Hepatocyte (in vitro differentiated cells): Measurements from ENCODE around the gene KCTD15. TPM values are rescaled to one million over a fixed set of nuclear protein-coding genes. Genes with fewer than 3 reads are reported as not detected.

Source experiments
- DNase-seq: peaks from one replicate; pipeline ENCODE4 v3.0.0-alpha.2; 2016; ENCODE audit warnings: low spot score
- H2AFZ ChIP-seq: fragments of 200-600 bp; sonication (generic); 2 replicates; pipeline ENCODE4 v1.6.0; 2016; ENCODE audit warnings: antibody characterized with exemption, mild to moderate bottlenecking
- H3K27ac ChIP-seq: fragments of 200-600 bp; sonication (generic); 2 replicates; pipeline ENCODE4 v1.5.1; 2016; ENCODE audit warnings: mild to moderate bottlenecking
- H3K27me3 ChIP-seq: fragments of 200-600 bp; sonication (generic); 2 replicates; pipeline ENCODE4 v1.6.1; 2016
- H3K36me3 ChIP-seq: fragments of 200-600 bp; sonication (generic); replicated peaks from 2 replicates; pipeline ENCODE4 v1.5.1; 2016; ENCODE audit warnings: low read depth; ENCODE audit not compliant: insufficient read depth
- H3K4me1 ChIP-seq: fragments of 200-600 bp; sonication (generic); 2 replicates; pipeline ENCODE4 v1.5.1; 2016; ENCODE audit warnings: mild to moderate bottlenecking, moderate library complexity; ENCODE audit not compliant: insufficient read depth
- H3K4me2 ChIP-seq: fragments of 200-600 bp; sonication (generic); 2 replicates; pipeline ENCODE4 v1.6.0; 2016
- H3K4me3 ChIP-seq: fragments of 200-600 bp; sonication (generic); 2 replicates; pipeline ENCODE4 v1.5.1; 2016; ENCODE audit warnings: mild to moderate bottlenecking
- H3K79me2 ChIP-seq: fragments of 200-600 bp; sonication (generic); 2 replicates; pipeline ENCODE4 v1.6.0; 2017; ENCODE audit warnings: mild to moderate bottlenecking
- H3K9me2 ChIP-seq: fragments of 200-600 bp; sonication (generic); replicated peaks from 2 replicates; pipeline ENCODE4 v1.6.0; 2017; ENCODE audit warnings: mild to moderate bottlenecking; ENCODE audit not compliant: insufficient read depth
- H3K9me3 ChIP-seq: fragments of 200-600 bp; sonication (generic); 2 replicates; pipeline ENCODE4 v1.5.1; 2016; ENCODE audit warnings: low read depth, mild to moderate bottlenecking
- H4K20me1 ChIP-seq: fragments of 200-600 bp; sonication (generic); 2 replicates; pipeline ENCODE4 v1.6.0; 2016; ENCODE audit warnings: mild to moderate bottlenecking; ENCODE audit not compliant: insufficient read depth, poor library complexity, severe bottlenecking
- CTCF ChIP-seq: fragments of 200-600 bp; sonication (generic); IDR thresholded peaks from 2 replicates; pipeline ENCODE4 v1.5.1; 2016; ENCODE audit warnings: antibody characterized with exemption, mild to moderate bottlenecking; ENCODE audit not compliant: poor library complexity
- EZH2 ChIP-seq: fragments of 200-600 bp; sonication (generic); IDR thresholded peaks from 2 replicates; pipeline ENCODE4 v1.6.1; 2016; ENCODE audit warnings: antibody characterized with exemption, mild to moderate bottlenecking, borderline replicate concordance
- EZH2phosphoT487 ChIP-seq: fragments of 200-600 bp; sonication (generic); IDR thresholded peaks from one replicate; pipeline ENCODE4 v1.6.1; 2018; ENCODE audit warnings: antibody characterized with exemption, mild to moderate bottlenecking, low read depth, moderate library complexity; ENCODE audit not compliant: unreplicated experiment, severe bottlenecking
- WGBS: methylation state at CpG from one replicate; pipeline ENCODE4 v1.1.6; 2016; ENCODE audit warnings: low lambda C conversion rate; ENCODE audit errors: missing lambda C conversion rate; 5-methylcytosine and 5-hydroxymethylcytosine counted together
- polyA plus RNA-seq: library from polyadenylated mRNA; unstranded; fragments of >200 nt; fragmentation: Nextera tagmentation; extraction: Ambion mirVana; gene quantifications from 2 replicates; pipeline ENCODE4 v1.2.1, GENCODE V29; 2016
- total RNA-seq: library from RNA; depleted of rRNA; stranded (reverse); fragments of >200 nt; gene quantifications from 2 replicates; pipeline ENCODE4 v1.2.3, GENCODE V29; 2014

The KCTD15 gene
- total and polyA plus RNA-seq, 2 experiments from 2014 or later, result 10.1 to 55.8 TPM

- Histone ChIP-seq H3K27ac (no peak overlapping the region), H2AFZ (no peak overlapping the region), H3K79me2 (peaks cover 20% of the 10 kb centered on the region), H3K4me1 (peaks cover 5% of the 10 kb centered on the region), H3K36me3 (no peaks in the 10 kb centered on the region), H3K4me3 (no peak overlapping the region), H3K4me2 (peak overlapping the region; percentile 97), H3K9me2 (no peaks in the 10 kb centered on the region), H4K20me1 (no peaks in the 10 kb centered on the region), H3K27me3 (no peaks in the 10 kb centered on the region), H3K9me3 (no peaks in the 10 kb centered on the region)
- 70% methylated on average over 5 of the region's 5 CpGs for WGBS
- no peak for TF ChIP-seq CTCF
- TF ChIP-seq EZH2phosphoT487, result no peak
- no peak for TF ChIP-seq EZH2
- no peak for DNase-seq
Observed at GRCh38 chr19:33799476-33799875, 2.8 kb downstream of the KCTD15 start.

GRCh38 chr19:33800012-33800680 is 3.5 kb downstream of the KCTD15 start:
- no peak overlapping the region for H3K4me2 ChIP-seq
- H3K79me2 ChIP-seq, result peaks cover 20% of the 10 kb centered on the region
- no peaks in the 10 kb centered on the region for H3K9me2 ChIP-seq
- DNase-seq, result no peak
- H4K20me1 ChIP-seq, result peaks cover 1% of the 10 kb centered on the region
- H3K4me3 ChIP-seq, result no peak overlapping the region
- H3K27me3 ChIP-seq, result no peaks in the 10 kb centered on the region
- no peak overlapping the region for H2AFZ ChIP-seq
- H3K36me3 ChIP-seq, result no peaks in the 10 kb centered on the region
- H3K4me1 ChIP-seq, result no peaks in the 10 kb centered on the region
- WGBS, result 94% methylated on average over 16 of the region's 16 CpGs
- H3K9me3 ChIP-seq, result no peaks in the 10 kb centered on the region
- H3K27ac ChIP-seq, result no peak overlapping the region
- TF ChIP-seq EZH2phosphoT487, result no peak
- TF ChIP-seq EZH2, result no peak
- no peak for TF ChIP-seq CTCF

- Histone ChIP-seq H3K9me3 (no peaks in the 10 kb centered on the region), H3K9me2 (no peaks in the 10 kb centered on the region), H2AFZ (no peak overlapping the region), H4K20me1 (peaks cover 2% of the 10 kb centered on the region), H3K4me1 (no peaks in the 10 kb centered on the region), H3K4me2 (no peak overlapping the region), H3K36me3 (no peaks in the 10 kb centered on the region), H3K79me2 (peaks cover 23% of the 10 kb centered on the region), H3K27me3 (no peaks in the 10 kb centered on the region), H3K4me3 (no peak overlapping the region), H3K27ac (no peak overlapping the region)
- no peak for DNase-seq
- TF ChIP-seq EZH2phosphoT487, result no peak
- no peak for TF ChIP-seq CTCF
- TF ChIP-seq EZH2, result no peak
- WGBS, result 98% methylated on average over 5 of the region's 5 CpGs
Observed at GRCh38 chr19:33801411-33801810, 4.7 kb downstream of the KCTD15 start.
